H1 (cell line): Measurements from ENCODE around the gene NFIC. TPM values are rescaled to one million over a fixed set of nuclear protein-coding genes. Genes with fewer than 3 reads are reported as not detected.

ENCODE experiments used
- CTCF ChIA-PET: fragments of 300-600 bp; sonication (Branson Sonifier 250); formaldehyde crosslinking; loops from one replicate; lab custom pipeline; 2021; ENCODE audit not compliant: partially characterized antibody; lab: Charles Lee
- POLR2A ChIA-PET: fragments of 300-600 bp; sonication (Branson Sonifier 250); formaldehyde crosslinking; loops from one replicate; lab custom pipeline; 2021; ENCODE audit warnings: inconsistent platforms; ENCODE audit not compliant: partially characterized antibody; lab: Charles Lee
- DNase-seq, 2 experiments: peaks; one replicate each; pipeline versions ENCODE4 v3.0.0 to v3.0.0-alpha.2; 2010 to 2022; ENCODE audit warnings: low spot score in 2 of 2, low read depth in 1 of 2, mixed read lengths in 1 of 2
- FAIRE-seq: peaks from 2 replicates; lab custom pipeline; 2011; peaks lifted over from hg19 to GRCh38; lab: Jason Lieb, UNC
- H2AFZ ChIP-seq: 2 replicates; pipeline ENCODE4 v1.8.1; 2012; ENCODE audit warnings: low read length, inconsistent platforms
- H2AK5ac ChIP-seq: 2 replicates; pipeline ENCODE4 v1.6.1; 2013; ENCODE audit warnings: low read depth, low read length
- H2BK120ac ChIP-seq: replicated peaks from 2 replicates; pipeline ENCODE3; 2013; ENCODE audit warnings: low read depth, low read length, inconsistent platforms
- H2BK12ac ChIP-seq: 2 replicates; pipeline ENCODE4 v1.6.1; 2013; ENCODE audit warnings: low read depth, low read length
- H2BK15ac ChIP-seq: 2 replicates; pipeline ENCODE4 v1.6.1; 2013; ENCODE audit warnings: low read length
- H2BK20ac ChIP-seq: 2 replicates; pipeline ENCODE4 v1.6.1; 2013; ENCODE audit warnings: low read length
- H2BK5ac ChIP-seq: 2 replicates; pipeline ENCODE4 v1.6.1; 2013; ENCODE audit warnings: low read depth, low read length
- H3K14ac ChIP-seq: 2 replicates; pipeline ENCODE4 v1.6.1; 2013; ENCODE audit warnings: inconsistent platforms; ENCODE audit not compliant: insufficient read length
- H3K18ac ChIP-seq: 2 replicates; pipeline ENCODE4 v1.6.1; 2013; ENCODE audit warnings: low read length; ENCODE audit errors: extremely low read depth
- H3K23ac ChIP-seq: 2 replicates; pipeline ENCODE4 v1.6.1; 2013; ENCODE audit warnings: inconsistent platforms; ENCODE audit not compliant: insufficient read length
- H3K23me2 ChIP-seq: 2 replicates; pipeline ENCODE4 v1.6.1; 2013; ENCODE audit warnings: low read depth, low read length
- H3K27ac ChIP-seq: 2 replicates; pipeline ENCODE4 v1.6.1; 2011; ENCODE audit warnings: low read depth, low read length, inconsistent platforms
- H3K27me3 ChIP-seq, 4 experiments: replicated peaks in 1 of 4; 1 replicate in 1 of 4; 2 replicates in 3 of 4; pipeline versions ENCODE4 v1.6.1 to v1.8.1; 2011 to 2013; ENCODE audit warnings: low read length in 3 of 4, mild to moderate bottlenecking in 3 of 4, inconsistent platforms in 2 of 4, mixed read lengths in 2 of 4, moderate library complexity in 1 of 4; ENCODE audit not compliant: control insufficient read depth in 3 of 4, insufficient read depth in 3 of 4; ENCODE audit errors: extremely low read depth in 1 of 4
- H3K36me3 ChIP-seq, 4 experiments: 2 replicates each; pipeline versions ENCODE4 v1.6.1 to v1.8.1; 2011 to 2013; ENCODE audit warnings: mild to moderate bottlenecking in 4 of 4, low read length in 3 of 4, moderate library complexity in 2 of 4, control low read depth in 1 of 4, inconsistent platforms in 1 of 4; ENCODE audit not compliant: insufficient read depth in 4 of 4, control insufficient read depth in 2 of 4
- H3K4ac ChIP-seq: replicated peaks from 2 replicates; pipeline ENCODE3; 2013; ENCODE audit warnings: low read length, low read depth, mixed read lengths, inconsistent platforms; ENCODE audit not compliant: insufficient read length
- H3K4me1 ChIP-seq, 4 experiments: replicated peaks in 1 of 4; 1 replicate in 1 of 4; 2 replicates in 3 of 4; pipeline versions ENCODE4 v1.6.1 to v1.8.1; 2011 to 2013; ENCODE audit warnings: low read length in 3 of 4, inconsistent platforms in 2 of 4, mixed read lengths in 1 of 4; ENCODE audit not compliant: insufficient read depth in 4 of 4, control insufficient read depth in 3 of 4
- H3K4me2 ChIP-seq, 2 experiments: 2 replicates each; pipeline versions ENCODE4 v1.6.1 to v1.8.1; 2011 to 2013; ENCODE audit warnings: low read depth in 2 of 2, low read length in 2 of 2, control low read depth in 1 of 2, inconsistent platforms in 1 of 2, mild to moderate bottlenecking in 1 of 2; ENCODE audit not compliant: insufficient read depth in 1 of 2
- H3K4me3 ChIP-seq, 4 experiments: fragments of 200-600, 300-600 bp in 1 of 4; sonication (generic), shearing (Covaris generic), sonication (Bioruptor Twin) in 1 of 4; 2 replicates each; pipeline versions ENCODE4 v1.5.1 to v1.8.1; 2011 to 2016; ENCODE audit warnings: low read length in 4 of 4, low read depth in 3 of 4, control low read depth in 2 of 4, inconsistent platforms in 2 of 4, mild to moderate bottlenecking in 2 of 4, mixed read lengths in 1 of 4, moderate library complexity in 1 of 4; ENCODE audit not compliant: insufficient read depth in 2 of 4; ENCODE audit errors: extremely low read depth in 1 of 4
- H3K56ac ChIP-seq: replicated peaks from 2 replicates; pipeline ENCODE3; 2013; ENCODE audit warnings: low read depth, mild to moderate bottlenecking, mixed read lengths, low read length, inconsistent platforms; ENCODE audit not compliant: insufficient read length
- H3K79me1 ChIP-seq: 2 replicates; pipeline ENCODE4 v1.6.1; 2013; ENCODE audit warnings: low read depth, low read length, control low read depth
- H3K79me2 ChIP-seq, 2 experiments: 2 replicates each; pipeline versions ENCODE4 v1.6.1 to v1.8.1; 2012 to 2013; ENCODE audit warnings: low read length in 2 of 2, mild to moderate bottlenecking in 2 of 2, inconsistent platforms in 1 of 2; ENCODE audit not compliant: insufficient read depth in 2 of 2, control insufficient read depth in 1 of 2
- H3K9ac ChIP-seq, 4 experiments: replicated peaks in 1 of 4; 1 replicate in 1 of 4; 2 replicates in 3 of 4; pipeline versions ENCODE4 v1.6.1 to v1.8.1; 2011 to 2013; ENCODE audit warnings: low read depth in 3 of 4, low read length in 3 of 4, control low read depth in 2 of 4, mild to moderate bottlenecking in 2 of 4, moderate library complexity in 2 of 4, inconsistent platforms in 1 of 4; ENCODE audit errors: extremely low read depth in 1 of 4
- H3K9me3 ChIP-seq, 2 experiments: 2 replicates each; pipeline versions ENCODE4 v1.6.1 to v1.8.1; 2012 to 2013; ENCODE audit warnings: mild to moderate bottlenecking in 2 of 2, moderate library complexity in 2 of 2, control low read depth in 1 of 2, inconsistent platforms in 1 of 2, low read depth in 1 of 2, low read length in 1 of 2, mixed read lengths in 1 of 2; ENCODE audit not compliant: insufficient read depth in 2 of 2
- H4K20me1 ChIP-seq, 2 experiments: replicated peaks in 1 of 2; 2 replicates each; pipeline versions ENCODE3 to v1.8.1; 2011 to 2013; ENCODE audit warnings: inconsistent platforms in 2 of 2, low read length in 2 of 2, mild to moderate bottlenecking in 1 of 2; ENCODE audit not compliant: insufficient read depth in 2 of 2, control insufficient read depth in 1 of 2
- H4K5ac ChIP-seq: 2 replicates; pipeline ENCODE4 v1.6.1; 2013; ENCODE audit warnings: low read length, low read depth, mixed read lengths, inconsistent platforms; ENCODE audit not compliant: insufficient read length
- H4K8ac ChIP-seq: 2 replicates; pipeline ENCODE4 v1.8.0; 2013; ENCODE audit warnings: mild to moderate bottlenecking, moderate library complexity, low read length, inconsistent platforms; ENCODE audit not compliant: insufficient read depth; ENCODE audit errors: extremely low read depth
- H4K91ac ChIP-seq: replicated peaks from 2 replicates; pipeline ENCODE3; 2013; ENCODE audit warnings: low read length, mixed read lengths, inconsistent platforms; ENCODE audit not compliant: insufficient read length
- CTBP2 ChIP-seq: IDR thresholded peaks from 2 replicates; pipeline ENCODE4 v1.7.0; 2011; ENCODE audit warnings: borderline replicate concordance, mild to moderate bottlenecking, moderate library complexity, mixed read lengths, low read length; ENCODE audit not compliant: insufficient read depth, insufficient read length
- HDAC2 ChIP-seq, 2 experiments: fragments of 300-600 bp in 1 of 2; sonication (generic) in 1 of 2; IDR thresholded peaks; 2 replicates each; pipeline ENCODE4 v1.6.1; 2011 to 2012; ENCODE audit warnings: low read depth in 2 of 2, low read length in 2 of 2, mild to moderate bottlenecking in 2 of 2, moderate library complexity in 2 of 2, borderline replicate concordance in 1 of 2, inconsistent platforms in 1 of 2
- KDM1A ChIP-seq: fragments of 200-600, 300-600 bp; sonication (generic); IDR thresholded peaks from 2 replicates; pipeline ENCODE4 v1.7.1; 2016; ENCODE audit warnings: mild to moderate bottlenecking, low read length, borderline replicate concordance
- PHF8 ChIP-seq: fragments of 200-600 bp; sonication (generic); conservative IDR thresholded peaks from 2 replicates; pipeline ENCODE4 v1.7.1; 2012; ENCODE audit warnings: low read depth, mild to moderate bottlenecking, inconsistent platforms, low read length, moderate library complexity
- TEAD4 ChIP-seq: IDR thresholded peaks from 2 replicates; pipeline ENCODE4 v1.6.1; 2012; ENCODE audit warnings: low read depth, low read length, inconsistent platforms, mixed read lengths
- WGBS, 2 experiments: shearing (Covaris generic) in 1 of 2; methylation state at CpG; one replicate each; pipeline versions ENCODE4 v1.1.6 to v1.1.7; 2013 to 2015; ENCODE audit warnings: low lambda C conversion rate in 2 of 2, mixed read lengths in 2 of 2, inconsistent platforms in 1 of 2, low coverage in 1 of 2, missing lambda C conversion rate in 1 of 2; ENCODE audit not compliant: insufficient replicate concordance in 2 of 2, insufficient coverage in 1 of 2, insufficient read length in 1 of 2; ENCODE audit errors: extremely low coverage in 1 of 2, missing lambda C conversion rate in 1 of 2; 5-methylcytosine and 5-hydroxymethylcytosine counted together
- polyA plus RNA-seq, 7 experiments: library from polyadenylated mRNA; depleted of rRNA in 3 of 7; stranded (reverse) in 5 of 7; unstranded in 2 of 7; fragments of >200 nt in 5 of 7; fragments of 200-250 nt in 2 of 7; gene quantifications; 1 replicate in 5 of 7; 2 replicates in 1 of 7; 4 replicates in 1 of 7; pipeline versions ENCODE4 v1.2.1 to v1.2.3, GENCODE V29; 2011 to 2013; ENCODE audit warnings: missing spikeins in 2 of 7, mixed read lengths in 2 of 7
- total RNA-seq: library from RNA; stranded (reverse); fragmentation: NEBNext Ultra II Directional; extraction: Animal tissue kit (Norgen Biotek cat#: 25700); gene quantifications from 2 replicates; pipeline ENCODE4 v1.2.1, GENCODE V29; 2021

NFIC gene
- total and polyA plus RNA-seq, 2 of the 8 experiments (the other 6 are each of a cell fraction or from before 2014, with no cell fraction given): 0.56 to 3.2 TPM

DNA sequence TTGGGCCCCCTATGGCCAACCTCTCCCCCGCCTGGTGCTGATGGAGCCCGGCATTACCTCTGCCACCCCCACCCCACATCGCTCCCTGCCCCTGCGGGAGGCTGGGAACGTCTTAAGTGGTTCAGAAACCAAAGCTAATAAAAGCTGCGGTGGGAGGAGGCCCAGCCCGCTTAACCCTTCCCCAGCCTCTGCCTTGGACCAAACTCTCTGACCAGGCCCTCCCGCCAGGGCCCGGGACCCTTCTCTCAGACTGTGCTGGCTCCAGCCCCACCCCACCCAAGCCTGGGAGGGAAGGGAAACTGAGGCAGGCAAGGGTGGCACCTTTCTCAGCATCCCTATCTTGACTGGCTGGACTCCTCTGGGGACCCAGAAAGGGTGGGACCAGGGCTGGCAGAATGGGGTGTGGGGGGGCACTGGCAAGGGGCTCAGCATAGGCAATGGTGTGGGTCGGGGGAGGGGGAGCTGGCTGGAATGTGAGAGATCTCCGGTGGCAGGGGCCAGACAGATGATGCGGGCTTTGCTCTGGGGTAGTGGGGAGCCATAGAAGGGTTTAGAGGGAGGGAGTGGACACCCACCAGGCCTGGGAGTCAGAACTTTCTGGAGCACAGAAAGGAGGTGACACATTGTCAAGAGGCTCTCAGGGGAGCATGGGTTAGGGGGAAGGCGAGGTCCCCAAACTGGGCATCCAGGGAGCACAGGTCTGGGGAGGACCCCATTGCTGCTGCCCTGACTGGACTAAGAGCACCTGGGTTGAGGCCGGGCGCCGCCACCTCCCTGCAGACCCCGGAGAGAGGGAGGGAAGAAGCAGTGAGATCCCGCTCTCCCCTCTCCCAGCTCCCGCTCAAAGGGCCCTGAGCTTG lies 92.1 kb downstream of the NFIC start:
- peak overlapping the region; percentile 23 to 72; a peak in 3 of 4 replicates for H3K4me2 ChIP-seq
- TF ChIP-seq KDM1A (peak; percentile 97), PHF8 (no peak), HDAC2 (IDR thresholded peaks at IDR 0.05; ENCODE audit: borderline replicate concordance in 1 of 2, low read depth in 2 of 2, low read length in 2 of 2) (peak in 1 of 2 experiments; percentile 82; a peak in 1 of 4 replicates), CTBP2 (peak; percentile 54), TEAD4 (peak; percentile 37; the same call in 1 of the 2 replicates)

More for the DNA sequence above, 92.1 kb downstream of the NFIC start:
- CTCF ChIA-PET: interaction anchor here (1.0 to 3.3 kb wide), 6 partner anchors 12 to 154 kb away, joined by 3 to 14 read pairs (median 5); no protein-coding TSS in a partner anchor
- no peak overlapping the region for H2BK12ac ChIP-seq
- H3K79me1 ChIP-seq: no peaks in the 10 kb centered on the region
- H3K4me3 ChIP-seq: peak overlapping the region in 1 of 4 experiments; percentile 48; a peak in 3 of 8 replicates
- no peak overlapping the region for H3K9ac ChIP-seq
- peak overlapping the region; percentile 78; the same call in 1 of the 2 replicates for H3K18ac ChIP-seq
- H4K20me1 ChIP-seq: peaks cover 3 to 10% of the 10 kb centered on the region in 2 experiments
- no peaks in the 10 kb centered on the region for H3K79me2 ChIP-seq
- no peak overlapping the region for H2BK20ac ChIP-seq
- H2AFZ ChIP-seq: no peak overlapping the region
- H3K23me2 ChIP-seq: peaks cover 4% of the 10 kb centered on the region; the same call in 1 of the 2 replicates
- no peak overlapping the region for H3K23ac ChIP-seq
- peaks cover 0 to 24% (median 11%) of the 10 kb centered on the region in 4 experiments; a peak in 6 of 7 replicates for H3K4me1 ChIP-seq
- H3K56ac ChIP-seq: no peak overlapping the region
- DNase-seq: no peak
- no peak overlapping the region for H3K4ac ChIP-seq
- H2BK15ac ChIP-seq: no peak overlapping the region
- H3K27ac ChIP-seq: no peak overlapping the region
- FAIRE-seq: no peak
- 40% methylated on average over 14 of the region's 19 CpGs; no CpG with 5 or more reads in 1 of the 2 experiments for WGBS, 2 experiments
- no peak overlapping the region for H2BK5ac ChIP-seq
- no peak overlapping the region for H3K14ac ChIP-seq
- peaks cover 17 to 48% (median 39%) of the 10 kb centered on the region in 4 experiments for H3K27me3 ChIP-seq
- POLR2A ChIA-PET: interaction anchor here (0.6 to 1.8 kb wide), 3 partner anchors 13 to 513 kb away, joined by 3 to 6 read pairs (median 3); no protein-coding TSS in a partner anchor
- H3K9me3 ChIP-seq: no peaks in the 10 kb centered on the region
- no peak overlapping the region for H4K5ac ChIP-seq
- no peak overlapping the region for H4K8ac ChIP-seq
- no peak overlapping the region for H2BK120ac ChIP-seq
- no peaks in the 10 kb centered on the region; a peak in 1 of 8 replicates for H3K36me3 ChIP-seq
- H2AK5ac ChIP-seq: no peak overlapping the region
- H4K91ac ChIP-seq: no peak overlapping the region
